HuH-7.5 (cell line): ENCODE data around the gene DOCK3.
"Not testable (repeated sequence)": the region's sequence is repeated elsewhere in the genome, so short reads cannot be mapped to it uniquely, and the experiment has no call there.

Experiments
- DNase-seq: peaks from one replicate; pipeline ENCODE4 v3.0.0; 2011; ENCODE audit warnings: low spot score

Gene DOCK3

DNA sequence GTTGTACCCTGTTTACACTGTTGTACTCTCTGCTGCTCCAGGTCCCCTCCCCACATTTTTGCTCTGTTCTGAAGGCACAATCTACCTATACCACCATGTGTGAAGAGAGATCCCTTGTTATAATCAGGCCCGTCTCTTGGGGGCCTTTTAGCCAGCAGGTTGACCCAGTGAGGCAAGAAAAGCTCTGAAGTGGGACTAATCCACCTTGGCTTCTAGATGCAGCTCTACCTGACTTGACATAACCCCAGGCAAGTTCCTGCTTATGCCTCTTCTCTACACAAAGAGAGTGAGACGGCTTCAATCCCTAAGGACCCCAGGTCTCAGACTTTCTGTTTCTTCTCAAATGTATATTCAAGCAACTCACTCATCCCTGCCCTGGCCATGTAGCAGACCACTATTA, 653.5 kb downstream of the DOCK3 start:
- no peak for DNase-seq

DNA sequence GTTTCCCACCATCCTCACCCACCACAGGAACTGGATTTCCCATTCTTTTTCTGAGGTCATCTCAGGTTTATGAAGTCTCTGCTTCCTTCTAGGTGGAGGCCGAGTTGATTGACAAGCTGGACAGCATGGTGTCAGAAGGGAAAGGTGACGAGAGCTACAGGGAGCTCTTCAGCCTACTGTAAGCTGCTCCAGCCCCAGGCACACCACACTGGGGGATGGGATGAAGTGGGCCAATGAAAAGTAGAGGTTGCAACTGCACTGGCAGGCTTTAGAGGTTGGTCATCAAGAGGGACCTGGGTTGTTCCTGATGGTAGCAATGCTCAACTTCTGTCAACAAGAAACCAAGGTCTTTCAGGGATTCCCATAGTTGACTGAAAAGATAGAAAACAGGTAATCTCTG, 655.3 kb downstream of the DOCK3 start:
- DNase-seq: no peak

DNA sequence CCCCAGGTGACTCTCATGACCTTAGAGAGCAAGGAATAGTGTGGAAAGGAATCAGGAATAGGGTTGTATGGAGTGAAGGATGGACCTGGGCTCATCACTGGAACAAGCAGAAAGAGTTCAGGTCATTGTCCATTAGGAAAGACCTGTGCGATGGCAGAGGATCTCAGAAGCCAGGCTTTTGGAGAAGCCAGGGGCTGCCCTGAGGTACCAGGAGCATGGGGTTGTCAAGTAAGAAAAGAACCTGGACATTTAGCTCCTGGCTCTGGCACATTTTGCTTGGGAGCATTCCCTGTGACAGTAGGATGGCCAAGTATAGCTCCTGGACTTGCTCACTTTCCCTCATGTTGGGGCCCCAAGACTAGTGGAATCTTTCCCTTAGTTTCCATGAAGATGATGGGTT, 657.4 kb downstream of the DOCK3 start:
- no peak for DNase-seq

DNA sequence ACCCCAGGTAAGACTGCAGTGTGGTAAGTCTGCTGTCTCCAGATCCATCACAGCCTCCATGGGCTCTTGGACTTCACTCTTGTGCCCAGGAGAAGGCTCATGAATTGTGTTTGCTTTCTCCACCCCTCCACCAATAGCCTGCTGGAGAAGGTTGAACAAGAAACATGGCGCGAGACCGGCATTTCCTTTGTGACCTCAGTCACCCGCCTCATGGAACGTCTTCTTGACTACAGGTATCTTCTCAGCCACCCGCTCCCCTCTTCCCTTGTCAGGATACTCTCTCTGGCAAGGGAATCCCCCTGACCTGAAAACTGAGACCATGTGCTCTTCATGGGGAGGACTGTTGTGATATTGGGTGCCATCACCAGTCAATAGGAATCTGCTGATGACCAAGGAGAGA, 658.3 kb downstream of the DOCK3 start:
- no peak for DNase-seq

DNA sequence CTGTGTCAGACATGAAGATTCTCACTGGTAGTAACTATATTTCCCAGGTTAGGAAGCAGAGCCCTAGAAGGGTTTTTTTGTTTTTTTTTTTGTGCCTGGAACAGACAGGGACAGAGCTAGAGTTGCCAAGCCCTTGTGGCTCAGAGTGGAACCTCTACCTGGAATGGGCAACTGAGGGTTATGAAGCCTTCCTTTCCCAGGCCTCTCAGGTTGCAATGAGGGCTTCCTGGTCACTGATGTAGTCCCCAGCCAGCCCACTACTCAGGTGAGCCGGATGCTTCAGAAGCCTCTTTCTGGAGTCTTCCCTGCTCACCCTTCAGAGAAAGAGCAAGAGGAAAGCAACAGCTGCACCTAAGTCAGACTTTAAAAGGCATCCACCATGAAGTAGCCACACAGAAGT, 661.5 kb downstream of the DOCK3 start:
- DNase-seq: no peak

DNA sequence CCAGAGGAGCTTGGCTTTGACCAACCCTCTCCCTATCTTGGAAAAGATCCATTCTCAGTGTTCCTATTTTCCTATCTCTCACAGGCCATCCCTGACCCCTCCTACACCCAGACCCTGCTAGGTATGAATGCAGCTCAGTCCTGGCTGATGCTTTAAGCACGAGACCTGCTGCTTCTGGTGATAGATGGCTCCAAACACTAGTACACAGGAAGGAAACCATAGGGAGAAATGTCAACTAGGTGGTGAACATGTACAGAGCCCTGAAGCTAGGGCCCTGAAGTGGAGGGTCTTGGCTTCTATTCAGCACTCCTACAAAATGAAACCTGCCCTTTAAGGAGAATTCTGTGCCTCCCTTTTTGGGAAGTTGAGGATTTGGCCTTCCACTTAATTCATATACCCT, 662.9 kb downstream of the DOCK3 start:
- DNase-seq: no peak

DNA sequence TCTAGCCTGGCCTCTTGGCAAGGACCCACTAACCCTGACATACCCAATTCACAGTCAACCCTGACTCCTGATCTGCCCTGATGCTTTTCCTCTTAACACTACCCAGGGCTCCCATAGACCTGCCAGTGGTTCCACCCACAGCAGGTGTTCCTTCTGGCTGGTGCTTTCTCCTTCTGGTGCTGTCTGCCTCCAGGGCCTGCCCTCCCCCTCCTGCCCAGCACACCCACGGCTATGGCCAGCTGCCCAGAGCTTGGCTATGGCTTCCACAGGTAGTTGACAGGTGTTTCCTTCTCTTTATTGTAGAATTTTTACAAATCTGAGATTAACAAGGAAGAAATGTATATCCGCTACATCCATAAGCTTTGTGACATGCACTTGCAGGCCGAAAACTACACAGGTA, 663.9 kb downstream of the DOCK3 start:
- DNase-seq: no peak

DNA sequence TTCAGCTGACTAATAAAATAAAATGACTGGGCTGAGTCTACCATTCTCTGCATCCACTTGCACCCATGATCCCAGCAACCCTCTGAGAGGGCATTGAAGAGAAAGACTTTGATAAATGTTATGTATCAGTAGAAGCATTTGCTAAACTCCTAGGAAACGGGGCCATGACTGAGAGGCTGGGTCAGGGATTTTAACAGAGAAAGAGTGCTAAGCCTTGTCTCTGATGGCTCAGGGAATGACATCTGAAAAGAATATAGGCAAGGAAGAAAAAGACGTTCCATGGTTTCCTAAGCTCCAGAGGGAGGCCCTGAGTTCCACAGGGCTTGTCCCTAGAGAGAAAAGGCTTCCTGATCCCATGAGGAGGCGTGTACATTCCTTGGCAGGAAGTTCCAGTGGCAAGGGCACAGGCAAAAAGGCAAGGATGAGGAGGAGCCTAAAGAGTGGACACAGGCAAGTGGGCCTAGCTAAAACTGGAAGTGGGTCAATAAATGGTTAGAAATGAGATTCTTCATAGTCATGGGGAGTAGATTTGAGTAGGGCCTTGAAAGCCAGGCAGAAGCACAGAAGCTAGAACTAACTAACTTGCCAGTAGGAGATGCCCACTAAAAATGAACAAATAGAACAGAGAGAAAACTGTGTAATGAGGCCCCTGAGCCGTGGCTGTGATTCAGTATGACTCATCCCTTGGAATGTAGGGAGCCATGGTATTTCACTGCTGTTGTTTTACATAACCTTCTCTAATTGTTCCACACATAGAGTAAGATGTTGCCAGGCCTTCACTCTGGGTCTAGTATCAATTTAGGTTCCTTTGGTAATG, 665.5 kb downstream of the DOCK3 start:
- DNase-seq: peak; percentile 13

DNA sequence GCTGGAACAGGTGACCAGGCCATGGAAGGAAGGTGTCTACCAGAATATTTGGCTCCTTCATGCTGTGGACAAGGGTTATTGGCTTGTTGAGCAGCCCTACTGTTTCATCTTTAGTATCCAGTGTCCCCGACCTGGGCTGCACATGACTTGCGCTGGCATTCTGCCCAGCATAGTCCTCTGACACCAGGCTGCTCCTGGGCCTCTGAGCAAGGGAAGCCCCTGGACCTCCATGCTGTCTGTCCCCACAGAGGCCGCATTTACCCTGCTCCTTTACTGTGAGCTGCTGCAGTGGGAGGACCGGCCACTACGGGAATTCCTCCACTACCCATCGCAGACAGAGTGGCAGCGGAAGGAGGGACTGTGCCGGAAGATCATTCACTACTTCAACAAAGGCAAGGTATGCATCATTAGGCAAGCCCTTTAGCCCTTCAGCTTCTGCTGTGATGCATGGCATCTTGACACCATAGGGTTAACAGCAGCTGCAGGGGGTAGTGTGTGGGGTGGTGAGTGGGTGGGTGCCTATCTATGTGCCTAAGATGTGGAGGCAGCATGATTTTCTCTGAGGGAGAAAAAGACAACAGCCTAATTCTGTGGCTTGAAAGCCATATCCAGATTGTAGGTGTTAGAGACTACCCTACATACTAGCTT, 666.4 kb downstream of the DOCK3 start:
- no peak for DNase-seq

DNA sequence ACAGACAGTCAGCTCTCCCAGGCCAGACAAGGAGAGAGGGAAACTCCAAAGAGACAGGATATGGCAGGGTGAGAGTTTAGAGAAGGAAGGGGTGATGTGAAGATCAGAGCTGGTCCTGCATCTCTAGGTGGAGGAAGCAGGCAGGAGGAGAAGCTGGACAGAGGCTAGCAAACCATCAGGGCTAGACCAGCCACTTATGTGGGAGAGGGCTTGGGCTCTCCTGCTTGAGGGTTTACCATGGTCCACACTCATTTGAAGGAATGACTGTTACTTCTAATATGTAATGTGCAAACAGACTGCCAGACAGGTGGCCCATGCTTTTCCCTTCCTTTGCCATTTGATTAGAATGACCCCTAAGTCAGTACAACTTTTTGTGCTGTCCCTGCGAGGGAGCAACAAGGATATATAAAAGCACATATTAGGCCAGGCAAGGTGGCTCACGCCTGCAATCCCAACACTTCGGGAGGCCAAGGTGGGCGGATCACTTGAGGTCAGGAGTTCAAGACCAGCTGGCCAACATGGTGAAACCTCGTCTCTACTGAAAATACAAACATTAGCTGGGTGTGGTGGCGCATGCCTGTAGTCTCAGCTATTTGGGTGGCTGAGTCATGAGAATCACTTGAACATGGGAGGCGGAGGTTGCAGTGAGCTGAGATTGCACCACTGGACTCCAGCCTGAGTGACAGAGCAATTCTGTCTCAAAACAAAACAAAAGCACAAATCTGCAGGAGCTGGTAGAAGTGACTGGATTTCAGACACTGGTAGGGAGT, 669.4 kb downstream of the DOCK3 start:
- no peak for DNase-seq

DNA sequence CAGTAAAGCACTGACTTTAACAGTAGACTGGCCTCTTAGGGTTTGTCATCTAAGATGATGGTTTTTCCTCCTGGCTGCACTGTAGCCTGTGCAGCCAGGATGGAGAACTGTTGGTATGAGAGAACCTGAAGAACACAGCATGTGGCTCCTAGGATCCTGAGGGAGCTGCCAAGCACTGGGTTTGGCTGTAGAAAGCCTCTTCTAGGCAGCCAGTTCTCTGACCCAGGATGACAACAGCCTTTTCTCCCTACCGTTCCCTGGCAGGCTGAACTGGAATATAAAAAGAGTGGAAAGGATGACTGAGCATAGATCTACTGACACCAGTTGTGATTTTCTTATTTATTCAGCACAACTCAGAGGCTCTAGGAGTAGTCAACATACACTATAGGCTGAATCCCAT, 676.0 kb downstream of the DOCK3 start:
- DNase-seq: no peak

DNA sequence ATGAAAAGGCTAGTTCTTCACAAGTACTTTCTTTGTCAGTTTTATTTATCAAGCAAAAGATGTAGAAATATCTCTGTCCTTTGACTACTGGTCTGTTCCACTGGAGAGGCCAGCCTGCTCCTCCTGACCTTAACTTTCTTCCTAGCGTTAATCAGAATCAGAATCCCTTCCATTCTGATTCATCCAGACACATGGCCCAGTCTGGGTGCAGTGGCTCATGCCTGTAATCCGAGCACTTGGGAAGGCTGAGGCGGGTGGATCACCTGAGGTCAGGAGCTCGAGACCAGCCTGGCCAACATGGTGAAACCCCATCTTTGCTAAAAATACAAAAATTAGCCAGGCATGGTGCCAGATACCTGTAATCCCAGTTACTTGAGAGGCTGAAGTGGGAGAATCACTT, 678.4 kb downstream of the DOCK3 start:
- no peak for DNase-seq

DNA sequence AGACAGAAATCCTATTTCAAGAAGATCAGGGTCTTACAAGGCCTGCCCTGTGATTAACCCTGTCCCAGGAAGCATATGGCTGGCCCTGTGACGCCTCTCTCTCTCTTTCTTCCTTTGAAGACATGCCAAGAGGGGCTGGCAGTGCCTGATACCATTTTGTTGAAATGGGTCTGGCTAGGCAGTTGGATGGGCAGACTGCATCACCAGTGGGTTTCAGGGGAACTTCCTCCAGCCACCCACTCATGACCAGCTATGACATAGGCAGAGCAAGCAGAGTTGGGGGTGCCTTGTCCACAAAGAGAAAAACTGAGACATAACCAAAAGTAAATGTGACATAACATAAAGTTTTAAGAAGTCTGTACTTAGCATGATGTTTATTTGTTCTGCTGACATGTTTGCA, 679.0 kb downstream of the DOCK3 start:
- no peak for DNase-seq

DNA sequence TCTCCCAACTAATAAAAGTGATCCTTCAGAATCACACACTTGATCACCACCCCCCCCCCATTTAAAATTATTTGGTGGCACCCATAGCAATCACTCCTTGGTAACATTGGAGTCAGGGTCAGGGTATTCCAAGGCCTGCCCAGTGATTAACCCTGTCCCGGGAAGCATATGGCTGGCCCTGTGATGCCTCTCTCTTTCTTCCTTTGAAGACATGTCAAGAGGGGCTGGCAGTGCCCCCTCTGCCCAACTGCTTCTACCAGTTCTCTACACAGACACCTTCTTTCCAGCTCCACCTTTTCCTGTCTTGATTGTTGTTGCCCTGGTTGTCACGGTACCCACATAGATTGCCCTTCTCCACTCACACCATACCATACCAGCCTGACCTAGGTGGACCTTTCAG, 679.4 kb downstream of the DOCK3 start:
- no peak for DNase-seq

DNA sequence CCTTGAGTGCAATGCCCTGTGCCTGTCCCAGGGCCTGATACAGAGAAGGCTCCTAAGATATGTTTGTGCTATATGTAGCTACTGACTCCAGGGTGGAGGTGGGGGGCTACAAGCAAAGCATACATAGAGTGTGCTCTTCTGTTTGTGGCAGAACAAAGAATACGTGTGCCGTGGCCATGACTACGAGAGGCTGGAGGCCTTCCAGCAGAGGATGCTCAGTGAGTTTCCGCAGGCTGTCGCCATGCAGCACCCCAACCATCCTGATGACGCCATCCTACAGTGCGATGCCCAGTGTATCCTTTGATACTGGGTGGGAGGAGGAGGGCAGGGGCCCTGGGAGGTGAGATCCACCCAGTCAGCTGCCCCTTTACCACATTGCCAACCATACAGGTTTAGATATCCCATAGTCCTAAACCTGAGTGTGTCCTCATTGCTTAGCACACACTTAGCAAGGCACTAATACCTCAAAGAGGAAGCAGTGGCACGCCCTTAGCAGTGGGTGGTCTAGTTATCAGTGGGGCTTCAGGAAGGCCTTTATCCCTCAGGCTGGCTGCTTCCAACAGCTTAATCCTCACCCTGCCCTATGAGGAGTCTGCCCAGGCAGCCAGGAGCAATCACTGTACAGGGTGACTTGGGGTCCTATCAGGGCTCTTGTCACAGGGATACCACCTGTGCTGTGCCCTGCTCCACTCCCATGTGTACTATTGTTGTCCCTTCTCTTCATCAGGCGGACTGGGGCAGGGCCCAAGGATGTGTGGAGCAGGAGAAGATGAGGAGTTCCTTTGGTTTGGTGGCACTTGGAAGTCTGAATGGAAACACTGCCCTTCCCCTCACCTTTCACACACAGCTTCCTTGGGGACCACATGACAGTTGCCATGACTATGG, 680.2 kb downstream of the DOCK3 start:
- no peak for DNase-seq

DNA sequence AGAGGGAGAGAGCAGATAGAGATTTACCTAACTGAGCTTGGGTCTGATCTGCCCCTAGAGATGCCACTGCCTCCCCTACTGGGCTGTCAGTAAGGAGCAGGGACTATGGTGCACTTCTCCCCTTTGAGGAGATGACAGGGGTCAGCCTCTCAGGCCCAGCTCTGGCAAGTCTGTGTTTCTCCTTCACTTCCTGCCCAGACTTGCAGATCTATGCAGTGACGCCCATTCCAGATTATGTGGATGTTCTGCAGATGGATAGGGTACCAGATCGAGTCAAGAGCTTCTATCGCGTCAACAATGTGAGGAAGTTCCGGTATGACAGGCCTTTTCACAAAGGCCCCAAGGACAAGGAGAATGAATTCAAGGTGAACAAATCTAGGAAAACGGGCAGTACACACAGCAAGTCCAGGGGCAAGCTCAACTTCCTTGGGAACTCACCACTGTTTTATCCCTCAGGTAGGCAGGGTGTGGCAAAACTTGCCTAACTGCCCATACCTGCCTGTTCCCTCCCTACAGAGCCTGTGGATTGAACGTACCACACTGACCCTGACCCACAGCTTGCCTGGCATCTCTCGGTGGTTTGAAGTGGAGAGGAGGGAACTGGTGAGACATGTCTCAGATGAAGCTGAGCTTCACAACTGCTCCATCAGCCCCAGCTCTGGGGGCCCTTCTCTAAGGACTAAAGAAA, 681.3 kb downstream of the DOCK3 start:
- DNase-seq: no peak

DNA sequence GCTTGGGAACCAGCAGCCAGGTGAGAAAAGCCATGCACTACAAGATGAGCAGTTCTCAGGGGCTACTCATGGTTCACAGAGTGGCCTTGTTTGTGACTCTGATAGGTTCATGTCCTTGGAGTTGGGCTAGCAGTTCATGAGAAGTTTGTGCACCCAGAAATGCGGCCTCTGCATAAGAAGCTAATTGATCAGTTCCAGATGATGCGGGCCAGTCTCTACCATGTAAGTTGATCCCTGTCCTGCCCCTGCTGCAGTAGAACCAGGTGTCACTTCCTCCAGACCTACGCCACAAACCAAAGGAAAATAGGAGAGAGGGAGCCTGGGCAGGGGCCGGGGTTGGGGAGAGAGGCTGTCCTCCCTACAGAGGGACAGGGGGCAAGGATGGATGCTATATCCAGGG, 683.1 kb downstream of the DOCK3 start:
- DNase-seq: no peak

DNA sequence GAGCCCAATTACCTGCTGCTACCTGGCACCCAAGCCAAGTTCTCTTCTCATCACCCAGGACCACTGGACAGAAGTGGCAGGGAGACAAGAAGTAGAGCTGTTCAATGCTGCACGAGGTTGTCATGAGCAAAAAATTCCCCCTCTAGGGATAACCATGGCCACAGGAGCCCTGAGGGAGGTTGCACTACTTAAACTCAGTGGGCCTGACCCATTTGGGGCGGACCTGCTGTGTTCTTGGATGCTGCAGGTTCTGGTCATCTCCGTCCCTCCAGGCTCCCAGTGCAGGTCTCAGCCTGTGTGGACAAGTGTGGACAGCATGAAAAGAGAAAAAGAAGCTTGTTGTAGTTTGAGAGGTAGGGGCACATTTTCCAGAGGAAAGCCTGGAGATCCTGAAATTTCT, 684.3 kb downstream of the DOCK3 start:
- DNase-seq: no peak

DNA sequence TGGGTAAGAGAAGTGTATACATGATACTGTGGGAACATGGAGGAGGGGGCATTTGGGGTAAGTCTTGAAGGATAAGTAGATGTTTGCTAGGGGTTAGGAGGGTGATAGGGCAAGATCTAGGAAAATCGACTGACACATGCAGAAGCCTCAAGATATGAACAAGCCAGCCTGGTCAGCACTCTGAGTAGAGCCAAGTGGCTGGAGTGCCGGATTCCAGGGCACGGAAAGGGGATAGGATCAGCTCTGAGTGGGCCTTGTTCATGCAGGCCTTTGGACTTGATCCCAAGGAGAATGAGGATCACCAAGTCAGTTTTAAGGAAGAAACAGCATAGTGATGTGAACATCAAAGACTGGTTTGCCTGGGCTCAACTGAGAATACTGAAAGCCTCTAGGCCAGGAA, 686.1 kb downstream of the DOCK3 start:
- DNase-seq: no peak

DNA sequence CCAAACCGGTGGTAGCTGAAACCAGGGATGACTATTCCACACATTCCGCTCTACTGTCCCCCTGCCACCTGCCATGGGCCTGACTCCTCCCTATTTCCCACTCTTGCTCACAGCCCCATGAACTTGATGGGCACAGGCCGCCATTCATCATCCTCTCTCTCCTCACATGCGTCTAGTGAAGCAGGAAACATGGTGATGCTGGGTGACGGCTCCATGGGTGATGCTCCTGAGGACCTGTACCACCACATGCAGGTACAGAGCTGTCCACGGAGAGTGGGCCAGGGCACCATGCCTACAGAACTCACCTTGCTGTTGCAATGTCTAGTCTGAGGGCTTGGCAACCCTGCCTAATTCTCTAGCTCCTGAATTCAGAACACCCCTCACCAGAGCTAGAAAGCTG, 687.0 kb downstream of the DOCK3 start:
- DNase-seq: no peak

DNA sequence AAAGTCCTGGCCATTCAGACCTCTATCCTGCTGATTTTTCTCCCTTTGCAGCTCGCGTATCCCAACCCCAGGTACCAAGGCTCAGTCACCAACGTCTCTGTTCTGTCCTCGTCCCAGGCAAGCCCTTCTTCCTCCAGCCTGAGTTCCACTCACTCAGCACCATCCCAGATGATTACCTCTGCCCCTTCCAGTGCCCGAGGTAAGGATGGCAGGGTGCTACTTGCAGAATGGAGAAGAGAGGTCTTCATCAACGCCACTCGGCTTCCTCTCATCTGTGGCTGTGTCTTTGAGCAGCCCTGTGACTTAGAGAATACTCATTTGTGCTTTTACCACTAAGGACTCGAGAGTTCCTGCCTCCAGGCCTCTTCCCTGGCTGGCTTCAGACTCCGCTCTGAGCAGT, 687.7 kb downstream of the DOCK3 start:
- DNase-seq: no peak

DNA sequence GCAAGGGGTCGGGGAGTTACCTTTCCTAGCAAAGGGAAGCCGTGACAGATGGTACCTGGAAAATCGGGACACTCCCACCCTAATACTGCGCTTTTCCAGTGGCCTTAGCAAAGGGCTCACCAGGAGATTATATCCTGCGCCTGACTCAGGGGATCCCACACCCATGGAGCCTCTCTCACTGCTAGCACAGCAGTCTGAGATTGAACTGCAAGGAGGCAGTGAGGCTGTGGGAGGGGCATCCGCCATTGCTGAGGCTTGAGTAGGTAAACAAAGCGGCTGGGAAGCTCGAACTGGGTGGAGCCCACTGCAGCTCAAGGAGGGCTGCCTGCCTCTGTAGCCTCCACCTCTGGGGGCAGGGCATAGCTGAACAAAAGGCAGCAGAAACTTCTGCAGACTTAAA, 693.5 kb downstream of the DOCK3 start:
- not testable (repeated sequence) for DNase-seq
